HG02759 (cell line): ENCODE data around the gene ARSI.

ENCODE experiments used
- ATAC-seq: cut with Tn5 transposase; IDR thresholded peaks from one replicate; pipeline ENCODE4 v1.9.1; 2021; ENCODE audit warnings: mild to moderate bottlenecking, moderate library complexity; ENCODE audit not compliant: unreplicated experiment

ARSI gene

GRCh38 chr5:150271296-150271692 is 31.4 kb downstream of the ARSI start:
- ATAC-seq: no peak

GRCh38 chr5:150270541-150271295 is 32.0 kb downstream of the ARSI start:
- no peak for ATAC-seq

- no peak for ATAC-seq
Measured at GRCh38 chr5:150266871-150267291, 35.8 kb downstream of the ARSI start.

GRCh38 chr5:150265870-150266383 is 36.8 kb downstream of the ARSI start:
- ATAC-seq: no peak

- no peak for ATAC-seq
Measured at GRCh38 chr5:150264667-150265603, 37.8 kb downstream of the ARSI start.

- ATAC-seq: no peak
Measured at GRCh38 chr5:150263801-150264621, 38.7 kb downstream of the ARSI start.

- ATAC-seq: no peak
Measured at GRCh38 chr5:150263375-150263775, 39.3 kb downstream of the ARSI start.

- no peak for ATAC-seq
Measured at GRCh38 chr5:150262502-150262901, 40.2 kb downstream of the ARSI start.

GRCh38 chr5:150261231-150261630 is 41.5 kb downstream of the ARSI start:
- no peak for ATAC-seq

GRCh38 chr5:150258130-150258529 is 44.6 kb downstream of the ARSI start:
- ATAC-seq: no peak

- ATAC-seq: no peak
Measured at GRCh38 chr5:150257424-150257823, 45.3 kb downstream of the ARSI start.

GRCh38 chr5:150256410-150257064 is 46.2 kb downstream of the ARSI start:
- ATAC-seq: no peak

- no peak for ATAC-seq
Measured at GRCh38 chr5:150255659-150256409, 46.9 kb downstream of the ARSI start.

GRCh38 chr5:150254774-150255173 is 47.9 kb downstream of the ARSI start:
- no peak for ATAC-seq

- ATAC-seq: no peak
Measured at GRCh38 chr5:150254363-150254762, 48.3 kb downstream of the ARSI start.

- no peak for ATAC-seq
Measured at GRCh38 chr5:150253416-150254208, 49.1 kb downstream of the ARSI start.

GRCh38 chr5:150252489-150252888 is 50.2 kb downstream of the ARSI start:
- no peak for ATAC-seq

GRCh38 chr5:150251504-150251903 is 51.2 kb downstream of the ARSI start:
- ATAC-seq: no peak

- no peak for ATAC-seq
Measured at GRCh38 chr5:150249744-150250143, 53.0 kb downstream of the ARSI start.
